Natural killer cell (primary cell): ENCODE measurements around the gene HIF1A. TPM values are rescaled to one million over a fixed set of nuclear protein-coding genes. Genes with fewer than 3 reads are reported as not detected.

Source experiments
- ATAC-seq, 3 donors: fragments of 150-1000 bp in 2 of 3; fragments of 200-7000 bp in 1 of 3; cut with Tn5 transposase; 1 replicate in 1 of 3; 2 replicates in 2 of 3; pipeline ENCODE4 v1.10.0; 2021; ENCODE audit warnings: mild to moderate bottlenecking in 2 of 3, moderate library complexity in 2 of 3
- DNase-seq, 2 donors: peaks; one replicate each; pipeline versions ENCODE4 v3.0.0 to v3.0.0-alpha.2; 2013 to 2021; ENCODE audit warnings: mixed read lengths in 1 of 2
- H3K27ac ChIP-seq: one replicate; pipeline ENCODE4 v1.5.1; 2013; ENCODE audit warnings: mild to moderate bottlenecking, low read length
- H3K27me3 ChIP-seq: one replicate; pipeline ENCODE4 v1.6.1; 2013; ENCODE audit warnings: low read length; ENCODE audit not compliant: control insufficient read depth, insufficient read depth
- H3K36me3 ChIP-seq: one replicate; pipeline ENCODE4 v1.6.1; 2013; ENCODE audit warnings: low read length; ENCODE audit not compliant: control insufficient read depth, insufficient read depth
- H3K4me1 ChIP-seq: one replicate; pipeline ENCODE4 v1.6.1; 2013; ENCODE audit warnings: low read length; ENCODE audit not compliant: control insufficient read depth, insufficient read depth
- H3K4me3 ChIP-seq: one replicate; pipeline ENCODE4 v1.5.1; 2013; ENCODE audit warnings: low read length
- H3K9me3 ChIP-seq: one replicate; pipeline ENCODE4 v1.6.1; 2013; ENCODE audit warnings: low read length; ENCODE audit not compliant: control insufficient read depth, insufficient read depth
- H3K27ac Mint-ChIP-seq, 2 donors: one replicate each; pipeline ENCODE4 v1.8.0; 2022; ENCODE audit warnings: mild to moderate bottlenecking in 2 of 2, mixed read lengths in 2 of 2, moderate library complexity in 1 of 2
- H3K27me3 Mint-ChIP-seq, 2 donors: one replicate each; pipeline ENCODE4 v1.8.0; 2022; ENCODE audit warnings: low read depth in 2 of 2, mixed read lengths in 2 of 2
- H3K36me3 Mint-ChIP-seq: one replicate; pipeline ENCODE4 v1.8.0; 2022; ENCODE audit warnings: mixed read lengths
- H3K4me1 Mint-ChIP-seq, 2 donors: one replicate each; pipeline ENCODE4 v1.8.0; 2022; ENCODE audit warnings: mixed read lengths in 2 of 2
- H3K4me3 Mint-ChIP-seq: one replicate; pipeline ENCODE4 v1.8.0; 2022; ENCODE audit warnings: mild to moderate bottlenecking, moderate library complexity, mixed read lengths
- H3K9me3 Mint-ChIP-seq, 2 donors: one replicate each; pipeline ENCODE4 v1.8.0; 2022; ENCODE audit warnings: mixed read lengths in 2 of 2
- WGBS: methylation state at CpG from one replicate; pipeline ENCODE4 v1.1.7; 2013; ENCODE audit warnings: missing lambda C conversion rate; ENCODE audit not compliant: insufficient coverage; 5-methylcytosine and 5-hydroxymethylcytosine counted together
- intact Hi-C: fragments of 100-400 bp; cut with micrococcal nuclease; formaldehyde crosslinking; loops from one replicate; pipeline ENCODE4 v1.14.2; 2022
- total RNA-seq, 4 donors: library from RNA; stranded (reverse); fragments of 120-200 nt in 1 of 4; gene quantifications; one replicate each; pipeline versions ENCODE4 v1.2.3 to v1.2.4, GENCODE V29; 2013 to 2022
- TF ChIP-seq, protein P1 (sequence below): fragments of 200-600 bp; IDR thresholded peaks from one replicate; pipeline ENCODE4 v1.8.0; 2022; ENCODE audit warnings: antibody characterized with exemption

The HIF1A gene
- total RNA-seq, 3 donors from 2014 or later (not counting 1 experiment from before 2014, with no cell fraction given), result 174 to 184 (median 177) TPM

GRCh38 chr14:61736751-61737150, 41.4 kb downstream of the HIF1A start:
- Mint-ChIP-seq H3K4me1 (peaks cover 0 to 6% of the 10 kb centered on the region in 2 donors), H3K9me3 (no peaks in the 10 kb centered on the region), H3K4me3 (no peak overlapping the region), H3K27me3 (no peaks in the 10 kb centered on the region), H3K27ac (peak overlapping the region in 1 of 2 donors; percentile 41), H3K36me3 (peaks cover 27% of the 10 kb centered on the region)
- ATAC-seq, result no peak
- DNase-seq, result no peak
- H3K36me3 ChIP-seq, result peaks cover 77% of the 10 kb centered on the region
- H3K27me3 ChIP-seq, result no peaks in the 10 kb centered on the region
- no peak overlapping the region for H3K4me3 ChIP-seq
- no peaks in the 10 kb centered on the region for H3K9me3 ChIP-seq
- intact Hi-C loops, result loop anchor here (10.0 kb wide), 1 partner anchor 98 kb away; no protein-coding TSS in a partner anchor
- H3K27ac ChIP-seq, result no peak overlapping the region
- no peaks in the 10 kb centered on the region for H3K4me1 ChIP-seq
- TF ChIP-seq, protein P1, sequence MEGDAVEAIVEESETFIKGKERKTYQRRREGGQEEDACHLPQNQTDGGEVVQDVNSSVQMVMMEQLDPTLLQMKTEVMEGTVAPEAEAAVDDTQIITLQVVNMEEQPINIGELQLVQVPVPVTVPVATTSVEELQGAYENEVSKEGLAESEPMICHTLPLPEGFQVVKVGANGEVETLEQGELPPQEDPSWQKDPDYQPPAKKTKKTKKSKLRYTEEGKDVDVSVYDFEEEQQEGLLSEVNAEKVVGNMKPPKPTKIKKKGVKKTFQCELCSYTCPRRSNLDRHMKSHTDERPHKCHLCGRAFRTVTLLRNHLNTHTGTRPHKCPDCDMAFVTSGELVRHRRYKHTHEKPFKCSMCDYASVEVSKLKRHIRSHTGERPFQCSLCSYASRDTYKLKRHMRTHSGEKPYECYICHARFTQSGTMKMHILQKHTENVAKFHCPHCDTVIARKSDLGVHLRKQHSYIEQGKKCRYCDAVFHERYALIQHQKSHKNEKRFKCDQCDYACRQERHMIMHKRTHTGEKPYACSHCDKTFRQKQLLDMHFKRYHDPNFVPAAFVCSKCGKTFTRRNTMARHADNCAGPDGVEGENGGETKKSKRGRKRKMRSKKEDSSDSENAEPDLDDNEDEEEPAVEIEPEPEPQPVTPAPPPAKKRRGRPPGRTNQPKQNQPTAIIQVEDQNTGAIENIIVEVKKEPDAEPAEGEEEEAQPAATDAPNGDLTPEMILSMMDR, result no peak
- 74% methylated on average over 4 of the region's 4 CpGs for WGBS

- DNase-seq, result no peak
- TF ChIP-seq, protein P1, result no peak
- ATAC-seq, result no peak
- Mint-ChIP-seq H3K27ac (no peak overlapping the region), H3K36me3 (peaks cover 27% of the 10 kb centered on the region), H3K4me1 (peaks cover 0 to 6% of the 10 kb centered on the region in 2 donors), H3K27me3 (no peaks in the 10 kb centered on the region), H3K4me3 (no peak overlapping the region), H3K9me3 (no peaks in the 10 kb centered on the region)
- H3K4me1 ChIP-seq, result no peaks in the 10 kb centered on the region
- H3K9me3 ChIP-seq, result no peaks in the 10 kb centered on the region
- H3K27me3 ChIP-seq, result no peaks in the 10 kb centered on the region
- intact Hi-C loops, result loop anchor here (10.0 kb wide), 1 partner anchor 97 kb away; no protein-coding TSS in a partner anchor
- no peak overlapping the region for H3K4me3 ChIP-seq
- H3K27ac ChIP-seq, result no peak overlapping the region
- peaks cover 75% of the 10 kb centered on the region for H3K36me3 ChIP-seq
- WGBS, result 95% methylated on average over 5 of the region's 5 CpGs
Observed at GRCh38 chr14:61737915-61738314, 42.6 kb downstream of the HIF1A start.

GRCh38 chr14:61739133-61739532, 43.8 kb downstream of the HIF1A start:
- ATAC-seq, result no peak
- intact Hi-C loops, result loop anchor here (10.0 kb wide), 1 partner anchor 96 kb away; no protein-coding TSS in a partner anchor
- no peak overlapping the region for H3K27ac ChIP-seq
- Mint-ChIP-seq H3K27ac (peak overlapping the region in 1 of 2 donors; percentile 31), H3K4me3 (no peak overlapping the region), H3K36me3 (peaks cover 27% of the 10 kb centered on the region), H3K27me3 (no peaks in the 10 kb centered on the region), H3K4me1 (peaks cover 0 to 4% of the 10 kb centered on the region in 2 donors), H3K9me3 (no peaks in the 10 kb centered on the region)
- DNase-seq, result no peak
- no peaks in the 10 kb centered on the region for H3K27me3 ChIP-seq
- H3K4me3 ChIP-seq, result no peak overlapping the region
- H3K4me1 ChIP-seq, result no peaks in the 10 kb centered on the region
- TF ChIP-seq, protein P1, result no peak
- H3K36me3 ChIP-seq, result peaks cover 69% of the 10 kb centered on the region
- H3K9me3 ChIP-seq, result no peaks in the 10 kb centered on the region

GRCh38 chr14:61742371-61742770, 47.1 kb downstream of the HIF1A start:
- H3K4me3 ChIP-seq, result no peak overlapping the region
- TF ChIP-seq, protein P1, result no peak
- H3K4me1 ChIP-seq, result no peaks in the 10 kb centered on the region
- Mint-ChIP-seq H3K4me1 (no peaks in the 10 kb centered on the region), H3K9me3 (no peaks in the 10 kb centered on the region), H3K27me3 (no peaks in the 10 kb centered on the region), H3K4me3 (no peak overlapping the region), H3K36me3 (peaks cover 16% of the 10 kb centered on the region), H3K27ac (no peak overlapping the region)
- no peak for DNase-seq
- H3K27ac ChIP-seq, result no peak overlapping the region
- ATAC-seq, result no peak
- H3K9me3 ChIP-seq, result no peaks in the 10 kb centered on the region
- peaks cover 66% of the 10 kb centered on the region for H3K36me3 ChIP-seq
- H3K27me3 ChIP-seq, result no peaks in the 10 kb centered on the region
- intact Hi-C loops, result loop anchor here (10.0 kb wide), 1 partner anchor 48 kb away; the partner anchor contains the start of gene HIF1A
- WGBS, result 96% methylated on average over 6 of the region's 6 CpGs
